ENCODE results near the gene PPP1R15A. TPM values are rescaled to one million over a fixed set of nuclear protein-coding genes. Genes with fewer than 3 reads are reported as not detected.
"Not testable (repeated sequence)": the region's sequence is repeated elsewhere in the genome, so short reads cannot be mapped to it uniquely, and the experiment has no call there.

PPP1R15A gene
- total and polyA plus RNA-seq, 2 donors (not counting 3 experiments of a cell fraction or from before 2014, with no cell fraction given), result 42.3 to 67.4 TPM

DNA sequence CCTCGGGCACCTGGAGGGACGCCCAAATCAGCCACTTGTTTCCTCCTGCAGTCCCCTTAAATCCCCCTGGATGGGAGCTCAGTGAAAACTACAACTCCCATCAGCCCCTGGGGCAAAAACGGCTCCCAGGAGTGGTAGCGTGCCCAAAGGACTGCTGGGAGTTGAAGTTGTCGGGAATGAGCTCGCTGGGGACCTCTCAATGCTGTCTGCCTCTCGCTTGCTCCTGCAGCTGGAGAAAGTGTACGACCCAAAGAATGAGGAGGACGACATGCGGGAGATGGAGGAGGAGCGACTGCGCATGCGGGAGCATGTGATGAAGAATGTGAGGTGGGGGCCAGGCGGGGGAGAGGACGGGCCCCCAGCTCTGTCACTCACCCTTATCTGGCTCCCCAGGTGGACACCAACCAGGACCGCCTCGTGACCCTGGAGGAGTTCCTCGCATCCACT, 46.6 kb downstream of the PPP1R15A start:
- no TSS peak for BruUV-seq (replicated peaks)
- ChIA-PET POLR2A (no interaction called here), CTCF (interaction anchor here (0.8 to 1.5 kb wide), 4 partner anchors 14 to 52 kb away, joined by 3 to 8 read pairs (median 4); no protein-coding TSS in a partner anchor)
- TF ChIP-seq, protein P1, sequence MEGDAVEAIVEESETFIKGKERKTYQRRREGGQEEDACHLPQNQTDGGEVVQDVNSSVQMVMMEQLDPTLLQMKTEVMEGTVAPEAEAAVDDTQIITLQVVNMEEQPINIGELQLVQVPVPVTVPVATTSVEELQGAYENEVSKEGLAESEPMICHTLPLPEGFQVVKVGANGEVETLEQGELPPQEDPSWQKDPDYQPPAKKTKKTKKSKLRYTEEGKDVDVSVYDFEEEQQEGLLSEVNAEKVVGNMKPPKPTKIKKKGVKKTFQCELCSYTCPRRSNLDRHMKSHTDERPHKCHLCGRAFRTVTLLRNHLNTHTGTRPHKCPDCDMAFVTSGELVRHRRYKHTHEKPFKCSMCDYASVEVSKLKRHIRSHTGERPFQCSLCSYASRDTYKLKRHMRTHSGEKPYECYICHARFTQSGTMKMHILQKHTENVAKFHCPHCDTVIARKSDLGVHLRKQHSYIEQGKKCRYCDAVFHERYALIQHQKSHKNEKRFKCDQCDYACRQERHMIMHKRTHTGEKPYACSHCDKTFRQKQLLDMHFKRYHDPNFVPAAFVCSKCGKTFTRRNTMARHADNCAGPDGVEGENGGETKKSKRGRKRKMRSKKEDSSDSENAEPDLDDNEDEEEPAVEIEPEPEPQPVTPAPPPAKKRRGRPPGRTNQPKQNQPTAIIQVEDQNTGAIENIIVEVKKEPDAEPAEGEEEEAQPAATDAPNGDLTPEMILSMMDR (IDR thresholded peaks at IDR 0.05; ENCODE audit: extremely low read depth in 1 of 2, insufficient read depth in 1 of 2, low read depth in 1 of 2, low read length in 2 of 2), result no peak
- TF ChIP-seq POLR2A (IDR thresholded peaks at IDR 0.05; ENCODE audit: low read depth, low read length), result no peak
- TF ChIP-seq GATA2 (IDR thresholded peaks at IDR 0.05; ENCODE audit: insufficient read depth, insufficient read length, low read depth, low read length), result no peak
- no peak for TF ChIP-seq POLR2AphosphoS5 (IDR thresholded peaks at IDR 0.05; ENCODE audit: insufficient read depth, low read depth, low read length)
- TF ChIP-seq FOS (IDR thresholded peaks at IDR 0.05; ENCODE audit: borderline replicate concordance, insufficient read depth, low read length), result no peak
- TF ChIP-seq MYC (IDR thresholded peaks at IDR 0.05; ENCODE audit: low read depth, low read length), result no peak
- no peak for TF ChIP-seq EZH2 (IDR thresholded peaks at IDR 0.05; ENCODE audit: borderline replicate concordance, low read depth, low read length, severe bottlenecking)
- no peak for TF ChIP-seq JUN (IDR thresholded peaks at IDR 0.05; ENCODE audit: borderline replicate concordance, insufficient read depth, insufficient read length, low read depth)
- TF ChIP-seq, protein P2, sequence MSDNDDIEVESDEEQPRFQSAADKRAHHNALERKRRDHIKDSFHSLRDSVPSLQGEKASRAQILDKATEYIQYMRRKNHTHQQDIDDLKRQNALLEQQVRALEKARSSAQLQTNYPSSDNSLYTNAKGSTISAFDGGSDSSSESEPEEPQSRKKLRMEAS (IDR thresholded peaks at IDR 0.05; ENCODE audit: insufficient read depth, insufficient read length), result no peak
- peaks cover 2 to 36% of the 10 kb centered on the region in 2 experiments for H3K36me3 ChIP-seq (ENCODE audit: control insufficient read depth in 2 of 2, extremely low read depth in 1 of 2, insufficient read depth in 2 of 2, low read length in 2 of 2)
- H4K20me1 ChIP-seq (replicated peaks; ENCODE audit: control insufficient read depth, extremely low read depth, insufficient read depth, low read length), result no peaks in the 10 kb centered on the region
- H3K27me3 ChIP-seq (ENCODE audit: control insufficient read depth in 2 of 2, insufficient read depth in 2 of 2, low read length in 2 of 2), result no peaks in the 10 kb centered on the region
- dilution Hi-C loops (cut with MboI; ENCODE audit: extremely low pct_ligation_motif_present, low sequenced_read_pairs), result no loop called here
- no peak overlapping the region for H3K9ac ChIP-seq (replicated peaks; ENCODE audit: extremely low read depth, insufficient read depth, low read length)
- peak; percentile 12 for FAIRE-seq
- H3K4me3 ChIP-seq (replicated peaks in 1 of 3; ENCODE audit: insufficient read depth in 1 of 3, low read depth in 1 of 3, low read length in 3 of 3), result no peak overlapping the region
- no peaks in the 10 kb centered on the region for H3K79me2 ChIP-seq (ENCODE audit: control insufficient read depth, insufficient read depth, low read length)
- no peaks in the 10 kb centered on the region for H3K4me1 ChIP-seq (ENCODE audit: control insufficient read depth, extremely low read depth, insufficient read depth, low read length)
- no peak overlapping the region for H2AFZ ChIP-seq (ENCODE audit: low read depth, low read length)
- H3K9me3 ChIP-seq (replicated peaks; ENCODE audit: control insufficient read depth, insufficient read depth, low read length), result no peaks in the 10 kb centered on the region
- H3K4me2 ChIP-seq (ENCODE audit: insufficient read depth, low read length), result no peak overlapping the region
- no peak overlapping the region for H3K27ac ChIP-seq (ENCODE audit: insufficient read depth, low read depth, low read length)
- DNase-seq (ENCODE audit: low read depth, low spot score), result peak; percentile 21
- intact Hi-C loops (cut with micrococcal nuclease), result no loop called here
- no peaks in the 10 kb centered on the region for H3K9me1 ChIP-seq (replicated peaks; ENCODE audit: control insufficient read depth, extremely low read depth, insufficient read depth, low read length)

DNA sequence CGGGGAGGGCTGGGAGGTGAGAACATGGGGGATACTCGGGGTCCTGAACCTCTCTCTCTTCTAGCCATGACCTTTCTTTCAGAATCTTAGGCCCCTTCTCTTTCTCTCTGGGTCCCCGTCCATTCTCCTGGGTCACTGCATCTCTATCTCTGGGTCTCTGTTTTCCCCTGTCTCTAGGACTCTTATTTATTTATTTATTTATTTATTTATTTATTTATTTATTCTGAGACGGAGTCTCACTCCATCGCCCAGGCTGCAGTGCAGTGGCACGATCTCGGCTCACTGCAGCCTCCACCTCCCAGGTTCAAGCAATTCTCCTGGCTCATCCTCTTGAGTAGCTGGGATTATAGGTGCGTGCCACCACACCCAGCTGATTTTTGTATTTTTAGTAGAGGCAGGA, 47.0 kb downstream of the PPP1R15A start:
- CTCF ChIA-PET, result interaction anchor here (0.8 to 1.5 kb wide), 4 partner anchors 13 to 51 kb away, joined by 3 to 8 read pairs (median 4); no protein-coding TSS in a partner anchor
- FAIRE-seq; POLR2A ChIA-PET; BruUV-seq (replicated peaks); H3K4me1 ChIP-seq (ENCODE audit: control insufficient read depth, extremely low read depth, insufficient read depth, low read length); H3K9ac ChIP-seq (replicated peaks; ENCODE audit: extremely low read depth, insufficient read depth, low read length); H3K4me2 ChIP-seq (ENCODE audit: insufficient read depth, low read length); H3K27me3 ChIP-seq (ENCODE audit: control insufficient read depth in 2 of 2, insufficient read depth in 2 of 2, low read length in 2 of 2); H3K27ac ChIP-seq (ENCODE audit: insufficient read depth, low read depth, low read length); dilution Hi-C loops (cut with MboI; ENCODE audit: extremely low pct_ligation_motif_present, low sequenced_read_pairs); H3K79me2 ChIP-seq (ENCODE audit: control insufficient read depth, insufficient read depth, low read length); H3K9me1 ChIP-seq (replicated peaks; ENCODE audit: control insufficient read depth, extremely low read depth, insufficient read depth, low read length); intact Hi-C loops (cut with micrococcal nuclease); H2AFZ ChIP-seq (ENCODE audit: low read depth, low read length); H3K9me3 ChIP-seq (replicated peaks; ENCODE audit: control insufficient read depth, insufficient read depth, low read length); H4K20me1 ChIP-seq (replicated peaks; ENCODE audit: control insufficient read depth, extremely low read depth, insufficient read depth, low read length); DNase-seq (ENCODE audit: low read depth, low spot score); H3K4me3 ChIP-seq (replicated peaks in 1 of 3; ENCODE audit: insufficient read depth in 1 of 3, low read depth in 1 of 3, low read length in 3 of 3): not testable (repeated sequence)
- peaks cover 2 to 34% of the 10 kb centered on the region in 2 experiments for H3K36me3 ChIP-seq (ENCODE audit: control insufficient read depth in 2 of 2, extremely low read depth in 1 of 2, insufficient read depth in 2 of 2, low read length in 2 of 2)

All from endothelial cell of umbilical vein (primary cell).